Fibroblast of lung (primary cell): Measurements from ENCODE around the gene HCST. TPM values are rescaled to one million over a fixed set of nuclear protein-coding genes. Genes with fewer than 3 reads are reported as not detected.
"Not testable (repeated sequence)": the region's sequence is repeated elsewhere in the genome, so short reads cannot be mapped to it uniquely, and the experiment has no call there.

Source experiments
- DNase-seq, 2 donors: peaks; one replicate each; pipeline versions ENCODE4 v3.0.0 to v3.0.0-alpha.2; 2010; ENCODE audit warnings: low read depth in 2 of 2
- H2AFZ ChIP-seq: 2 replicates; pipeline ENCODE4 v1.5.1; 2012; ENCODE audit warnings: low read length, control low read depth, inconsistent platforms
- H3K27ac ChIP-seq: 2 replicates; pipeline ENCODE4 v1.5.1; 2011; ENCODE audit warnings: low read length, control low read depth; ENCODE audit not compliant: insufficient read depth
- H3K27me3 ChIP-seq: 2 replicates; pipeline ENCODE4 v1.5.1; 2011; ENCODE audit warnings: mild to moderate bottlenecking, low read length; ENCODE audit not compliant: control insufficient read depth, insufficient read depth
- H3K36me3 ChIP-seq: 2 replicates; pipeline ENCODE4 v1.5.1; 2011; ENCODE audit warnings: low read length; ENCODE audit not compliant: control insufficient read depth, insufficient read depth
- H3K4me1 ChIP-seq: 2 replicates; pipeline ENCODE4 v1.5.1; 2011; ENCODE audit warnings: low read length; ENCODE audit not compliant: control insufficient read depth, insufficient read depth; ENCODE audit errors: extremely low read depth
- H3K4me2 ChIP-seq: 2 replicates; pipeline ENCODE4 v1.5.1; 2011; ENCODE audit warnings: low read length, control low read depth; ENCODE audit not compliant: insufficient read depth; ENCODE audit errors: extremely low read depth
- H3K4me3 ChIP-seq, 4 experiments: fragments of 200-600 bp in 1 of 4; sonication (generic) in 1 of 4; replicated peaks in 1 of 4; 2 replicates each; pipeline ENCODE4 v1.5.1; 2011 to 2016; ENCODE audit warnings: low read length in 4 of 4, low read depth in 3 of 4, mild to moderate bottlenecking in 3 of 4, control low read depth in 2 of 4, inconsistent platforms in 1 of 4, mixed read lengths in 1 of 4; ENCODE audit not compliant: insufficient read depth in 1 of 4; ENCODE audit errors: control extremely low read depth in 1 of 4
- H3K79me2 ChIP-seq: 2 replicates; pipeline ENCODE4 v1.5.1; 2012; ENCODE audit warnings: mild to moderate bottlenecking, low read length, inconsistent platforms; ENCODE audit not compliant: control insufficient read depth, insufficient read depth
- H3K9ac ChIP-seq: 2 replicates; pipeline ENCODE4 v1.5.1; 2011; ENCODE audit warnings: mild to moderate bottlenecking, low read length, control low read depth; ENCODE audit not compliant: insufficient read depth
- H3K9me3 ChIP-seq: 2 replicates; pipeline ENCODE4 v1.5.1; 2012; ENCODE audit warnings: low read depth, low read length; ENCODE audit not compliant: control insufficient read depth, insufficient read depth
- H4K20me1 ChIP-seq: 2 replicates; pipeline ENCODE4 v1.5.1; 2011; ENCODE audit warnings: low read length; ENCODE audit not compliant: control insufficient read depth, insufficient read depth; ENCODE audit errors: extremely low read depth
- EZH2 ChIP-seq: IDR thresholded peaks from 2 replicates; pipeline ENCODE4 v1.5.1; 2012; ENCODE audit warnings: low read length, control low read depth, mild to moderate bottlenecking; ENCODE audit errors: missing control alignments
- polyA plus RNA-seq, 2 donors: library from polyadenylated mRNA; depleted of rRNA in 1 of 2; stranded (reverse) in 1 of 2; unstranded in 1 of 2; fragments of >200 nt; gene quantifications; 2 replicates each; pipeline ENCODE4 v1.2.1, GENCODE V29; 2011 to 2012; ENCODE audit warnings: missing spikeins in 1 of 2
- total RNA-seq: library from RNA; depleted of rRNA; stranded (reverse); fragments of >200 nt; gene quantifications from 2 replicates; pipeline ENCODE4 v1.2.1, GENCODE V29; 2014
- TF ChIP-seq, protein P1 (sequence below), 2 donors: IDR thresholded peaks in 1 of 2; conservative IDR thresholded peaks in 1 of 2; 1 replicate in 1 of 2; 2 replicates in 1 of 2; pipeline ENCODE4 v1.5.1; 2011 to 2012; ENCODE audit warnings: low read length in 2 of 2, control low read depth in 1 of 2, inconsistent platforms in 1 of 2, low read depth in 1 of 2, mild to moderate bottlenecking in 1 of 2

The HCST gene
- total and polyA plus RNA-seq, 2 donors (not counting 1 experiment from before 2014, with no cell fraction given) = 0.14 to 2.0 TPM

DNA sequence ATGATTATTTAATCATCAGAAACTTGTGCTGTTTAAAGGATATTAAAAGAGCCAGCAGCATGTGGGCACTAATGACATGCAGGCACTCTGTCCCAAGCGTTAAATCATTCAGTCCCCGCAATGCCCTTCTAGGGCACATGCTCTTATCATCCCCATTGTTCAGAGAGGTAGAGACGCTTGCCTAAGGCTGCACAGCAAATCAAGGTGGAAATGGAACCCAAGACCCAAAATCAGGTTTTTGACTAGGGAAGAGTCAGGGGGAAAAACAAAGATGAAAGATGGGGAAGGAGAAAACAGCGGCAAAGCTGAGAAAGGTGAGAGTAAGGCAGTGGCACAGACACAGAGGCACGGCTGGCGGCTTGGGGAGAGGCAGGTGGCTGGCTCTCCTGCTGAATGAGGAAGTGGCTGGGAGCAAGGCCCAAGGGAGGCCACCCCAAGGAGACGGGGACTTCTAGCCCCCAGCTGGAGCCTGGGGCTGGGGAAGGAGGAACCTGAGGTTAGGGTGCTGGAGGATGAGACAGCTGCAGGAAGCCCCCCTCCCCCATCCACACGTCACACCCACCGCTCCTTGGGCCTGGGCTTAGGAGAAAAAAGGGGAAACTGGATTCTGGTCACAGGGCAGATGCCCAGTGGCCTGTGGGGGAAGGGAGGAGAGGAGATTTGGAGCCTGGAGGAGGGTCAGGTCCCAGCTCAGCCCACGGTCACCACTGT, 6.8 kb downstream of the HCST start:
- Histone ChIP-seq H3K4me3 (no peak overlapping the region), H4K20me1 (no peaks in the 10 kb centered on the region), H3K4me1 (no peaks in the 10 kb centered on the region), H3K79me2 (no peaks in the 10 kb centered on the region), H3K36me3 (no peaks in the 10 kb centered on the region), H3K4me2 (no peak overlapping the region), H3K9me3 (no peaks in the 10 kb centered on the region), H2AFZ (no peak overlapping the region), H3K27ac (no peak overlapping the region), H3K9ac (no peak overlapping the region), H3K27me3 (no peaks in the 10 kb centered on the region)
- DNase-seq = no peak
- TF ChIP-seq EZH2 = no peak
- TF ChIP-seq, protein P1, sequence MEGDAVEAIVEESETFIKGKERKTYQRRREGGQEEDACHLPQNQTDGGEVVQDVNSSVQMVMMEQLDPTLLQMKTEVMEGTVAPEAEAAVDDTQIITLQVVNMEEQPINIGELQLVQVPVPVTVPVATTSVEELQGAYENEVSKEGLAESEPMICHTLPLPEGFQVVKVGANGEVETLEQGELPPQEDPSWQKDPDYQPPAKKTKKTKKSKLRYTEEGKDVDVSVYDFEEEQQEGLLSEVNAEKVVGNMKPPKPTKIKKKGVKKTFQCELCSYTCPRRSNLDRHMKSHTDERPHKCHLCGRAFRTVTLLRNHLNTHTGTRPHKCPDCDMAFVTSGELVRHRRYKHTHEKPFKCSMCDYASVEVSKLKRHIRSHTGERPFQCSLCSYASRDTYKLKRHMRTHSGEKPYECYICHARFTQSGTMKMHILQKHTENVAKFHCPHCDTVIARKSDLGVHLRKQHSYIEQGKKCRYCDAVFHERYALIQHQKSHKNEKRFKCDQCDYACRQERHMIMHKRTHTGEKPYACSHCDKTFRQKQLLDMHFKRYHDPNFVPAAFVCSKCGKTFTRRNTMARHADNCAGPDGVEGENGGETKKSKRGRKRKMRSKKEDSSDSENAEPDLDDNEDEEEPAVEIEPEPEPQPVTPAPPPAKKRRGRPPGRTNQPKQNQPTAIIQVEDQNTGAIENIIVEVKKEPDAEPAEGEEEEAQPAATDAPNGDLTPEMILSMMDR (conservative IDR thresholded peaks at IDR 0.05 in 1 of 2, IDR thresholded peaks at IDR 0.05 in 1 of 2; ENCODE audit: low read depth in 1 of 2, low read length in 2 of 2) = no peak

DNA sequence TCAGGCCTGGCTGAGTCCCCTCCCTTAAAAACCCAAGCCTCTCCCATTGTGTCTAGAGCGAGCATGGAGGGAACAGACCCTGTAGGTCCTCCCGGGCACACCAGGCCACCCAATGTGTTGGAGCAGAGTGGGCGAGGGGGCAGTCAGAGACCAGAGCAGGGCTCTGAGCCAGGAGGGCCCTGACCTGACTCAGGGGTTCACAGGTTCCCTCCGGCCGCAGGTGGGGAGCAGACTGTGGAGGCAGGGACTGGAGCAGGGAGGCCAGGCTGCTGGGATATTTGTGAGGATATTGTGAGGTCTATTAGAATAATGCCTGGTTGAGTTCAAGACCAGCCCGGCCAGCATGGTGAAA, 7.3 kb downstream of the HCST start:
- H3K4me1 ChIP-seq = no peaks in the 10 kb centered on the region
- H3K9ac ChIP-seq = no peak overlapping the region
- no peaks in the 10 kb centered on the region for H3K79me2 ChIP-seq
- H3K36me3 ChIP-seq = no peaks in the 10 kb centered on the region
- no peak overlapping the region for H2AFZ ChIP-seq
- H3K27ac ChIP-seq = no peak overlapping the region
- no peaks in the 10 kb centered on the region for H3K27me3 ChIP-seq
- H3K4me2 ChIP-seq = no peak overlapping the region
- no peaks in the 10 kb centered on the region for H3K9me3 ChIP-seq
- no peaks in the 10 kb centered on the region for H4K20me1 ChIP-seq
- TF ChIP-seq, protein P1 (conservative IDR thresholded peaks at IDR 0.05 in 1 of 2, IDR thresholded peaks at IDR 0.05 in 1 of 2; ENCODE audit: low read depth in 1 of 2, low read length in 2 of 2) = no peak
- no peak for TF ChIP-seq EZH2
- H3K4me3 ChIP-seq = no peak overlapping the region
- no peak for DNase-seq

DNA sequence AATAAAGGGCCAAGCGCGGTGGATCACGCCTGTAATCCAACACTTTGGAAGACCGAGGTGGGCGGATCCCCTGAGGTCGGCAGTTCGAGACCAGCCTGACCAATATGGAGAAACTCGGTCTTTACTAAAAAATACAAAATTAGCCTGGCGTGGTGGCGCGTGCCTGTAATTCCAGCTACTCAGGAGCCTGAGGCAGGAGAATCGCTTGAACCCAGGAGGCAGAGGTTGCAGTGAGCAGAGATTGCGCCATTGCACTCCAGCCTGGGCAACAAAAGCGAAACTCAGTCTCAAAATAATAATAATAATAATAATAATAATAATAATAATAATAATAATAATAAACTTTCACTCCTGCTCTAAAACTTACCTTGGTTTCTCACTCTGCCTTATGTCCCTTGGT, 8.0 kb downstream of the HCST start:
- H3K27me3 ChIP-seq, H4K20me1 ChIP-seq, H3K9ac ChIP-seq, H3K4me3 ChIP-seq, H3K27ac ChIP-seq, H3K4me1 ChIP-seq, H3K4me2 ChIP-seq, H2AFZ ChIP-seq, DNase-seq, H3K9me3 ChIP-seq, H3K79me2 ChIP-seq, H3K36me3 ChIP-seq: not testable (repeated sequence)
